ENCODE measurements around the gene RBM4. TPM values are rescaled to one million over a fixed set of nuclear protein-coding genes. Genes with fewer than 3 reads are reported as not detected.

RBM4 gene
- polyA plus RNA-seq, 1 experiment, result 183 TPM

GRCh38 chr11:66617155-66617834 lies 21.2 kb upstream of the RBM4 start:
- peak overlapping the region; percentile 96 for H3K4me3 ChIP-seq (ENCODE audit: low read depth, low read length)
- TF ChIP-seq, protein P1, sequence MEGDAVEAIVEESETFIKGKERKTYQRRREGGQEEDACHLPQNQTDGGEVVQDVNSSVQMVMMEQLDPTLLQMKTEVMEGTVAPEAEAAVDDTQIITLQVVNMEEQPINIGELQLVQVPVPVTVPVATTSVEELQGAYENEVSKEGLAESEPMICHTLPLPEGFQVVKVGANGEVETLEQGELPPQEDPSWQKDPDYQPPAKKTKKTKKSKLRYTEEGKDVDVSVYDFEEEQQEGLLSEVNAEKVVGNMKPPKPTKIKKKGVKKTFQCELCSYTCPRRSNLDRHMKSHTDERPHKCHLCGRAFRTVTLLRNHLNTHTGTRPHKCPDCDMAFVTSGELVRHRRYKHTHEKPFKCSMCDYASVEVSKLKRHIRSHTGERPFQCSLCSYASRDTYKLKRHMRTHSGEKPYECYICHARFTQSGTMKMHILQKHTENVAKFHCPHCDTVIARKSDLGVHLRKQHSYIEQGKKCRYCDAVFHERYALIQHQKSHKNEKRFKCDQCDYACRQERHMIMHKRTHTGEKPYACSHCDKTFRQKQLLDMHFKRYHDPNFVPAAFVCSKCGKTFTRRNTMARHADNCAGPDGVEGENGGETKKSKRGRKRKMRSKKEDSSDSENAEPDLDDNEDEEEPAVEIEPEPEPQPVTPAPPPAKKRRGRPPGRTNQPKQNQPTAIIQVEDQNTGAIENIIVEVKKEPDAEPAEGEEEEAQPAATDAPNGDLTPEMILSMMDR (IDR thresholded peaks at IDR 0.05; ENCODE audit: insufficient read depth, low read depth, low read length), result no peak
- H3K36me3 ChIP-seq (ENCODE audit: control insufficient read depth, insufficient read depth, low read length), result no peaks in the 10 kb centered on the region
- no peak for DNase-seq (ENCODE audit: low read depth)
- ChIA-PET CTCF (interaction anchor here (0.6 to 1.2 kb wide), 4 partner anchors 10 to 265 kb away, joined by 3 to 4 read pairs (median 4); partner anchors contain the start of genes CCDC87 and CCS), POLR2A (interaction anchor here (1.5 kb wide), 1 partner anchor 21 kb away, joined by 8 read pairs; the partner anchor contains the start of gene RBM4)
- no peaks in the 10 kb centered on the region for H3K27me3 ChIP-seq (ENCODE audit: control insufficient read depth, insufficient read depth, low read length)

- peak; percentile 25 for DNase-seq (ENCODE audit: low read depth)
- ChIA-PET POLR2A (interaction anchor here (0.9 kb wide), 1 partner anchor 19 kb away, joined by 3 read pairs; the partner anchor contains the start of gene RBM4), CTCF (interaction anchor here (1.1 to 1.5 kb wide), 2 partner anchors 24 to 27 kb away, joined by 3 read pairs; partner anchors contain the start of gene CCDC87)
- H3K4me3 ChIP-seq (ENCODE audit: low read depth, low read length), result peak overlapping the region; percentile 96
- no peaks in the 10 kb centered on the region for H3K27me3 ChIP-seq (ENCODE audit: control insufficient read depth, insufficient read depth, low read length)
- H3K36me3 ChIP-seq (ENCODE audit: control insufficient read depth, insufficient read depth, low read length), result peaks cover 8% of the 10 kb centered on the region
- TF ChIP-seq, protein P1 (IDR thresholded peaks at IDR 0.05; ENCODE audit: insufficient read depth, low read depth, low read length), result no peak
Measured at GRCh38 chr11:66619080-66619554, 19.4 kb upstream of the RBM4 start.

- POLR2A ChIA-PET, result interaction anchor here (0.6 kb wide), 1 partner anchor 885 kb away, joined by 5 read pairs; no protein-coding TSS in a partner anchor
- DNase-seq (ENCODE audit: low read depth), result no peak
- H3K36me3 ChIP-seq (ENCODE audit: control insufficient read depth, insufficient read depth, low read length), result peaks cover 42% of the 10 kb centered on the region
- TF ChIP-seq, protein P1 (IDR thresholded peaks at IDR 0.05; ENCODE audit: insufficient read depth, low read depth, low read length), result no peak
- CTCF ChIA-PET, result interaction anchor here (1.5 kb wide), 1 partner anchor 14 kb away, joined by 7 read pairs; the partner anchor contains the start of gene RBM4
- no peaks in the 10 kb centered on the region for H3K27me3 ChIP-seq (ENCODE audit: control insufficient read depth, insufficient read depth, low read length)
- H3K4me3 ChIP-seq (ENCODE audit: low read depth, low read length), result no peak overlapping the region
Measured at GRCh38 chr11:66624450-66624849, 14.1 kb upstream of the RBM4 start.

- no peak for DNase-seq (ENCODE audit: low read depth)
- POLR2A ChIA-PET, result no interaction called here
- CTCF ChIA-PET, result interaction anchor here (1.5 kb wide), 1 partner anchor 13 kb away, joined by 7 read pairs; the partner anchor contains the start of gene RBM4
- Histone ChIP-seq H3K4me3 (ENCODE audit: low read depth, low read length) (no peak overlapping the region), H3K27me3 (ENCODE audit: control insufficient read depth, insufficient read depth, low read length) (no peaks in the 10 kb centered on the region), H3K36me3 (ENCODE audit: control insufficient read depth, insufficient read depth, low read length) (peaks cover 45% of the 10 kb centered on the region)
- TF ChIP-seq, protein P1 (IDR thresholded peaks at IDR 0.05; ENCODE audit: insufficient read depth, low read depth, low read length), result no peak
Measured at GRCh38 chr11:66625041-66625751, 13.3 kb upstream of the RBM4 start.

DNA sequence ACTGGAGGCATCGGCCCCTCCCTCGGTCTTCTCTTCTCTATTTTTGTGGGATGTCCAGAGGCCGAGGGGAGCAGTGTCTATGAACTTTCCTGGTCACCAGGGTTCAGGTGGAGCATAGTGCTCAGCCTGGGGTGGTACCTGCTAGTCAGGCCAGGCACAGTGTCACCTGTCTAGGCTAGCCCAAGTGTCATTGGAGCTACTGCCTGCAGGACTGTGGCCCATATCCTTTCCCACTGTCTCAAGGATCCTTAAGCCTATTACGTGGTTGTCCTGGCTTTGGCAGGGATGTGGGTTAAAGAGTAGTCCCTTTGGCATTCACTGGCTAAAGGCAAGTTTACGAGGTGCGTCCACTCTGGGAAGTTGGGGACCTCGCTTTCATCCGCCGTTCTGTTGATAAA lies 12.8 kb upstream of the RBM4 start:
- peaks cover 45% of the 10 kb centered on the region for H3K36me3 ChIP-seq (ENCODE audit: control insufficient read depth, insufficient read depth, low read length)
- no peaks in the 10 kb centered on the region for H3K27me3 ChIP-seq (ENCODE audit: control insufficient read depth, insufficient read depth, low read length)
- no peak overlapping the region for H3K4me3 ChIP-seq (ENCODE audit: low read depth, low read length)
- ChIA-PET CTCF (no interaction called here), POLR2A (no interaction called here)
- TF ChIP-seq, protein P1 (IDR thresholded peaks at IDR 0.05; ENCODE audit: insufficient read depth, low read depth, low read length), result no peak
- DNase-seq (ENCODE audit: low read depth), result no peak

Data from BJ (cell line).